H9 (cell line): ENCODE measurements around the gene CEMIP. TPM values are rescaled to one million over a fixed set of nuclear protein-coding genes. Genes with fewer than 3 reads are reported as not detected.

Experiments used
- DNase-seq: peaks from one replicate; pipeline ENCODE4 v3.0.0-alpha.2; 2017
- H2AFZ ChIP-seq: one replicate; pipeline ENCODE4 v1.6.1; 2013; ENCODE audit warnings: mild to moderate bottlenecking, low read length, control low read depth, moderate library complexity
- H2AK5ac ChIP-seq: 2 replicates; pipeline ENCODE4 v1.6.1; 2013; ENCODE audit warnings: low read length, control low read depth, mixed read lengths; ENCODE audit not compliant: insufficient read length
- H2BK120ac ChIP-seq: one replicate; pipeline ENCODE4 v1.6.1; 2013; ENCODE audit warnings: low read depth, mild to moderate bottlenecking, low read length, control low read depth, inconsistent platforms; ENCODE audit not compliant: poor library complexity, severe bottlenecking
- H2BK12ac ChIP-seq: 2 replicates; pipeline ENCODE4 v1.6.1; 2013; ENCODE audit warnings: low read length, control low read depth, mixed read lengths, low read depth; ENCODE audit not compliant: insufficient read length
- H2BK15ac ChIP-seq: 2 replicates; pipeline ENCODE4 v1.6.1; 2013; ENCODE audit warnings: low read depth, low read length, control low read depth
- H2BK20ac ChIP-seq: one replicate; pipeline ENCODE4 v1.6.1; 2013; ENCODE audit warnings: low read depth, mild to moderate bottlenecking, low read length, control low read depth, inconsistent platforms; ENCODE audit not compliant: poor library complexity, severe bottlenecking
- H2BK5ac ChIP-seq: 2 replicates; pipeline ENCODE4 v1.6.1; 2013; ENCODE audit warnings: low read length, control low read depth, mixed read lengths; ENCODE audit not compliant: insufficient read length
- H3K14ac ChIP-seq: 2 replicates; pipeline ENCODE4 v1.6.1; 2013; ENCODE audit warnings: low read length, control low read depth; ENCODE audit not compliant: insufficient read depth
- H3K18ac ChIP-seq: 2 replicates; pipeline ENCODE4 v1.6.1; 2013; ENCODE audit warnings: low read depth, mild to moderate bottlenecking, mixed read lengths, low read length, control low read depth; ENCODE audit not compliant: insufficient read length
- H3K23ac ChIP-seq: 2 replicates; pipeline ENCODE4 v1.6.1; 2013; ENCODE audit warnings: low read length, control low read depth, mixed read lengths, low read depth; ENCODE audit not compliant: insufficient read length
- H3K23me2 ChIP-seq: 2 replicates; pipeline ENCODE4 v1.6.1; 2013; ENCODE audit warnings: low read depth, mild to moderate bottlenecking, mixed read lengths, low read length, control low read depth; ENCODE audit not compliant: insufficient read length, poor library complexity, severe bottlenecking
- H3K27ac ChIP-seq: 2 replicates; pipeline ENCODE4 v1.5.1; 2013; ENCODE audit warnings: low read length, control low read depth, mixed read lengths, low read depth; ENCODE audit not compliant: insufficient read length
- H3K27me3 ChIP-seq: 2 replicates; pipeline ENCODE4 v1.6.1; 2013; ENCODE audit warnings: low read length, control low read depth, inconsistent platforms; ENCODE audit not compliant: insufficient read depth
- H3K4ac ChIP-seq: 2 replicates; pipeline ENCODE4 v1.6.1; 2013; ENCODE audit warnings: low read depth, mild to moderate bottlenecking, control low read depth, inconsistent platforms, low read length, moderate library complexity
- H3K4me1 ChIP-seq: 2 replicates; pipeline ENCODE4 v1.6.1; 2013; ENCODE audit warnings: low read length, control low read depth, inconsistent platforms; ENCODE audit not compliant: insufficient read depth
- H3K4me2 ChIP-seq: 2 replicates; pipeline ENCODE4 v1.6.1; 2013; ENCODE audit warnings: low read length, control low read depth, mixed read lengths; ENCODE audit not compliant: insufficient read length, insufficient read depth
- H3K56ac ChIP-seq: 2 replicates; pipeline ENCODE4 v1.6.1; 2013; ENCODE audit warnings: low read depth, mild to moderate bottlenecking, mixed read lengths, low read length, control low read depth; ENCODE audit not compliant: insufficient read length
- H3K79me1 ChIP-seq: 2 replicates; pipeline ENCODE4 v1.6.1; 2013; ENCODE audit warnings: low read depth, mild to moderate bottlenecking, moderate library complexity, low read length, control low read depth, inconsistent platforms; ENCODE audit not compliant: insufficient read depth, poor library complexity, severe bottlenecking
- H3K79me2 ChIP-seq: 2 replicates; pipeline ENCODE4 v1.6.1; 2013; ENCODE audit warnings: low read length, control low read depth, inconsistent platforms; ENCODE audit not compliant: insufficient read depth
- H3K9ac ChIP-seq: 2 replicates; pipeline ENCODE4 v1.6.1; 2013; ENCODE audit warnings: low read length, control low read depth, mixed read lengths; ENCODE audit not compliant: insufficient read length; ENCODE audit errors: extremely low read depth
- H3K9me3 ChIP-seq: one replicate; pipeline ENCODE4 v1.6.1; 2013; ENCODE audit warnings: low read depth, low read length, inconsistent platforms; ENCODE audit not compliant: control insufficient read depth
- H3T11ph ChIP-seq: one replicate; pipeline ENCODE4 v1.6.1; 2013; ENCODE audit warnings: mild to moderate bottlenecking, low read length, control low read depth, inconsistent platforms
- H4K20me1 ChIP-seq: one replicate; pipeline ENCODE4 v1.6.1; 2013; ENCODE audit not compliant: control insufficient read depth, insufficient read length, insufficient read depth
- H4K5ac ChIP-seq: 2 replicates; pipeline ENCODE4 v1.6.1; 2013; ENCODE audit warnings: low read depth, mild to moderate bottlenecking, mixed read lengths, low read length, control low read depth; ENCODE audit not compliant: insufficient read length
- H4K8ac ChIP-seq: replicated peaks from 2 replicates; pipeline ENCODE4 v1.6.1; 2013; ENCODE audit warnings: low read length, control low read depth, mixed read lengths, low read depth; ENCODE audit not compliant: insufficient read length
- H4K91ac ChIP-seq: 2 replicates; pipeline ENCODE4 v1.6.1; 2013; ENCODE audit warnings: low read depth, mild to moderate bottlenecking, moderate library complexity, mixed read lengths, low read length, control low read depth; ENCODE audit not compliant: insufficient read length
- H3K27ac Mint-ChIP-seq, 3 experiments: 2 replicates in 2 of 3; 3 replicates in 1 of 3; pipeline ENCODE4 v1.8.0; 2020 to 2021; ENCODE audit warnings: mixed read lengths in 3 of 3, mild to moderate bottlenecking in 1 of 3, moderate library complexity in 1 of 3
- H3K27me3 Mint-ChIP-seq: 2 replicates; pipeline ENCODE4 v1.8.0; 2021; ENCODE audit warnings: low read depth, mild to moderate bottlenecking, moderate library complexity, mixed read lengths
- H3K36me3 Mint-ChIP-seq, 3 experiments: 2 replicates in 2 of 3; 3 replicates in 1 of 3; pipeline ENCODE4 v1.8.0; 2020 to 2021; ENCODE audit warnings: low read depth in 3 of 3, mixed read lengths in 3 of 3; ENCODE audit not compliant: insufficient read depth in 1 of 3
- H3K4me1 Mint-ChIP-seq, 2 experiments: 2 replicates each; pipeline ENCODE4 v1.8.0; 2020; ENCODE audit warnings: mixed read lengths in 2 of 2
- H3K4me3 Mint-ChIP-seq, 2 experiments: 2 replicates in 1 of 2; 3 replicates in 1 of 2; pipeline ENCODE4 v1.8.0; 2020 to 2021; ENCODE audit warnings: mild to moderate bottlenecking in 2 of 2, mixed read lengths in 2 of 2, moderate library complexity in 1 of 2
- H3K9me3 Mint-ChIP-seq, 2 experiments: 2 replicates in 1 of 2; 3 replicates in 1 of 2; pipeline ENCODE4 v1.8.0; 2020; ENCODE audit warnings: mild to moderate bottlenecking in 2 of 2, mixed read lengths in 2 of 2, moderate library complexity in 1 of 2
- CTCF ChIP-seq: fragments of 200-600 bp; sonication (generic); conservative IDR thresholded peaks from 3 replicates; pipeline ENCODE4 v1.8.0; 2021; ENCODE audit warnings: antibody characterized with exemption, mild to moderate bottlenecking
- WGBS: extraction: QIAGEN DNeasy Blood & Tissue Kit; methylation state at CpG from one replicate; pipeline ENCODE4 v1.1.7; 2013; ENCODE audit warnings: missing lambda C conversion rate, low lambda C conversion rate, mixed read lengths; ENCODE audit not compliant: insufficient read length; ENCODE audit errors: extremely low coverage; 5-methylcytosine and 5-hydroxymethylcytosine counted together
- total RNA-seq: library from RNA; stranded (reverse); gene quantifications from 2 replicates; pipeline ENCODE4 v1.2.1, GENCODE V29; 2021

CEMIP gene
- total RNA-seq, 1 experiment from 2014 or later = 0.09 TPM

DNA sequence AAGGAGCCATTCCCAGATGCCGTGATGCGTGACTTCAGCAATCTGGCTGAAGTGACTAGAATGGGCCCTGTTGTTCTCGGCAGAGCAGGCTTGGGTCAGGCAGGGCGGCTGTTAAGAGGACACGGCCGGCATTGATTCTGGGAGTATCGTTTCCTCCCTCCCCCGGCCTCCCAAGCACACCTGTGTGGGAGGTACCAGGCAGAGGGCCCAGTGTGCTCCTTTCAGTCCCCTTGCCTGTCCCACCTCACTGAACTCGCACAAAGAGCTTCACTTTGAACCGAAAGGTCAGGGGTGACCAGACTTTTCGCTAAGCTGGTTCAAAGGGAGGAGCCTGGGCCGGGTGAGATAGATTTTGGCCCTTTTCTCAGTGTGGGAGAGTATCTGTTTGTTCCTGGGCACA is 92.7 kb downstream of the CEMIP start:
- no peak for TF ChIP-seq CTCF
- peaks cover 5% of the 10 kb centered on the region; the same call in 1 of the 2 replicates for H3K4me1 ChIP-seq
- Mint-ChIP-seq H3K4me3 (no peak overlapping the region), H3K27ac (peak overlapping the region in 1 of 3 experiments; percentile 28; a peak in 1 of 7 replicates), H3K36me3 (no peaks in the 10 kb centered on the region; a peak in 2 of 7 replicates), H3K27me3 (no peaks in the 10 kb centered on the region; the same call in 1 of the 2 replicates), H3K4me1 (peaks cover 14 to 21% of the 10 kb centered on the region in 2 experiments), H3K9me3 (no peaks in the 10 kb centered on the region; a peak in 1 of 5 replicates)
- H3K79me1 ChIP-seq = no peaks in the 10 kb centered on the region
- H4K8ac ChIP-seq = no peak overlapping the region
- no peaks in the 10 kb centered on the region for H3K23me2 ChIP-seq
- no peak overlapping the region for H2BK120ac ChIP-seq
- H3K9ac ChIP-seq = no peak overlapping the region
- no peak overlapping the region for H3K18ac ChIP-seq
- no peak overlapping the region for H2BK5ac ChIP-seq
- H4K20me1 ChIP-seq = no peaks in the 10 kb centered on the region
- no CpG with 5 or more reads among the region's 12 CpGs for WGBS
- H3K27me3 ChIP-seq = no peaks in the 10 kb centered on the region
- H3T11ph ChIP-seq = no peak overlapping the region
- no peaks in the 10 kb centered on the region for H3K9me3 ChIP-seq
- H3K56ac ChIP-seq = no peak overlapping the region
- H3K14ac ChIP-seq = no peak overlapping the region; the same call in 1 of the 2 replicates
- no peak overlapping the region for H2BK15ac ChIP-seq
- H4K5ac ChIP-seq = no peak overlapping the region
- H4K91ac ChIP-seq = no peak overlapping the region
- H3K23ac ChIP-seq = no peak overlapping the region
- no peak overlapping the region for H2AFZ ChIP-seq
- no peak overlapping the region for H3K4ac ChIP-seq
- H3K79me2 ChIP-seq = no peaks in the 10 kb centered on the region
- H2BK12ac ChIP-seq = no peak overlapping the region
- no peak overlapping the region for H3K4me2 ChIP-seq
- DNase-seq = no peak
- no peak overlapping the region for H3K27ac ChIP-seq
- H2BK20ac ChIP-seq = no peak overlapping the region
- no peak overlapping the region for H2AK5ac ChIP-seq
